GM23338 (cell line): Measurements from ENCODE around the gene PRAF2. TPM values are rescaled to one million over a fixed set of nuclear protein-coding genes. Genes with fewer than 3 reads are reported as not detected.

Source experiments
- ATAC-seq: fragments of 200-7000 bp; cut with Tn5 transposase; 3 replicates; pipeline ENCODE4 v1.9.1; 2020
- DNase-seq: peaks from one replicate; pipeline ENCODE4 v3.0.0-alpha.2; 2015; ENCODE audit warnings: low spot score
- H2AFZ ChIP-seq: fragments of 200-600 bp; sonication (generic); 2 replicates; pipeline ENCODE4 v1.8.0; 2016; ENCODE audit warnings: antibody characterized with exemption, mild to moderate bottlenecking, moderate library complexity
- H3F3A ChIP-seq: fragments of 200-600 bp; sonication (generic); replicated peaks from 2 replicates; pipeline ENCODE4 v1.8.0; 2017; ENCODE audit warnings: antibody characterized with exemption, mixed run types, low read depth
- H3K27ac ChIP-seq: fragments of 200-600 bp; sonication (generic); 2 replicates; pipeline ENCODE4 v1.6.1; 2016; ENCODE audit warnings: low read depth
- H3K27me3 ChIP-seq: fragments of 200-600 bp; sonication (generic); 2 replicates; pipeline ENCODE4 v1.8.0; 2016; ENCODE audit warnings: mild to moderate bottlenecking, mixed run types, moderate library complexity; ENCODE audit not compliant: insufficient read depth
- H3K36me3 ChIP-seq: fragments of 200-600 bp; sonication (generic); 2 replicates; pipeline ENCODE4 v1.8.0; 2016; ENCODE audit warnings: mild to moderate bottlenecking; ENCODE audit not compliant: insufficient read depth
- H3K4me1 ChIP-seq: fragments of 200-600 bp; sonication (generic); 2 replicates; pipeline ENCODE4 v1.8.0; 2016; ENCODE audit warnings: mild to moderate bottlenecking, moderate library complexity; ENCODE audit not compliant: insufficient read depth
- H3K4me2 ChIP-seq: fragments of 200-600 bp; sonication (generic); 2 replicates; pipeline ENCODE4 v1.7.1; 2017; ENCODE audit warnings: mixed run types
- H3K4me3 ChIP-seq: fragments of 200-600 bp; sonication (generic); 2 replicates; pipeline ENCODE4 v1.6.1; 2016; ENCODE audit warnings: mixed run types
- H3K79me2 ChIP-seq: fragments of 200-600 bp; sonication (generic); replicated peaks from 2 replicates; pipeline ENCODE4 v1.8.0; 2017; ENCODE audit warnings: mild to moderate bottlenecking; ENCODE audit not compliant: insufficient read depth
- H3K9me2 ChIP-seq: fragments of 200-600 bp; sonication (generic); 2 replicates; pipeline ENCODE4 v1.8.0; 2017; ENCODE audit not compliant: insufficient read depth
- H4K20me1 ChIP-seq: fragments of 200-600 bp; sonication (generic); replicated peaks from 2 replicates; pipeline ENCODE4 v1.8.0; 2017; ENCODE audit warnings: mild to moderate bottlenecking; ENCODE audit not compliant: insufficient read depth
- H3K27ac Mint-ChIP-seq: 2 replicates; pipeline ENCODE4 v1.8.0; 2020; ENCODE audit warnings: inconsistent platforms, mild to moderate bottlenecking, moderate library complexity, mixed read lengths
- H3K27me3 Mint-ChIP-seq: 3 replicates; pipeline ENCODE4 v1.8.0; 2022; ENCODE audit warnings: low read depth, mild to moderate bottlenecking, moderate library complexity, mixed read lengths, inconsistent platforms; ENCODE audit not compliant: insufficient read depth, poor library complexity
- H3K36me3 Mint-ChIP-seq: 3 replicates; pipeline ENCODE4 v1.8.0; 2021; ENCODE audit warnings: low read depth, mild to moderate bottlenecking, inconsistent platforms, moderate library complexity, mixed read lengths
- H3K4me1 Mint-ChIP-seq: 3 replicates; pipeline ENCODE4 v1.8.0; 2020; ENCODE audit warnings: mild to moderate bottlenecking, inconsistent platforms, mixed read lengths
- H3K4me3 Mint-ChIP-seq: 3 replicates; pipeline ENCODE4 v1.8.0; 2021; ENCODE audit warnings: moderate library complexity, mild to moderate bottlenecking, inconsistent platforms, mixed read lengths
- H3K9me3 Mint-ChIP-seq: 3 replicates; pipeline ENCODE4 v1.8.0; 2020; ENCODE audit warnings: moderate library complexity, mild to moderate bottlenecking, inconsistent platforms, mixed read lengths
- CREB1 ChIP-seq: fragments of 250-450 bp; sonication (Bioruptor Pico); IDR thresholded peaks from 2 replicates; pipeline ENCODE4 v1.5.0; 2020; ENCODE audit warnings: low read depth, mild to moderate bottlenecking, moderate library complexity
- EZH2 ChIP-seq: fragments of 200-600 bp; sonication (generic); IDR thresholded peaks from one replicate; pipeline ENCODE4 v1.8.0; 2017; ENCODE audit warnings: antibody characterized with exemption, mild to moderate bottlenecking, low read depth; ENCODE audit not compliant: unreplicated experiment
- EZH2phosphoT487 ChIP-seq: fragments of 200-600 bp; sonication (generic); IDR thresholded peaks from one replicate; pipeline ENCODE4 v1.8.1; 2018; ENCODE audit warnings: antibody characterized with exemption; ENCODE audit not compliant: unreplicated experiment
- JUNB ChIP-seq: IDR thresholded peaks from one replicate; pipeline ENCODE4 v1.6.1; 2016; ENCODE audit warnings: antibody characterized with exemption; ENCODE audit not compliant: unreplicated experiment
- NANOG ChIP-seq: IDR thresholded peaks from 2 replicates; pipeline ENCODE4 v1.6.1; 2016; ENCODE audit warnings: antibody characterized with exemption, borderline replicate concordance
- POLR2AphosphoS5 ChIP-seq: IDR thresholded peaks from 2 replicates; pipeline ENCODE4 v1.6.1; 2016; ENCODE audit warnings: antibody characterized with exemption, low read depth
- STAT1 ChIP-seq: IDR thresholded peaks from one replicate; pipeline ENCODE4 v1.6.1; 2016; ENCODE audit warnings: antibody characterized with exemption; ENCODE audit not compliant: unreplicated experiment
- ZNF114 ChIP-seq: fragments of 250-450 bp; sonication (Bioruptor Pico); IDR thresholded peaks from 2 replicates; pipeline ENCODE4 v1.5.0; 2020; ENCODE audit warnings: mild to moderate bottlenecking, moderate library complexity
- ZNF331 ChIP-seq: fragments of 250-450 bp; sonication (Bioruptor Pico); IDR thresholded peaks from 2 replicates; pipeline ENCODE4 v1.5.0; 2020; ENCODE audit warnings: low read depth, mild to moderate bottlenecking, moderate library complexity
- polyA plus RNA-seq: library from polyadenylated mRNA; unstranded; fragments of >200 nt; fragmentation: Nextera tagmentation; extraction: Ambion mirVana; gene quantifications from 2 replicates; pipeline ENCODE4 v1.2.1, GENCODE V29; 2016
- total RNA-seq: library from RNA; depleted of rRNA; stranded (reverse); fragments of >200 nt; shearing (Covaris generic); gene quantifications from 2 replicates; pipeline ENCODE4 v1.2.3, GENCODE V29; 2014
- TF ChIP-seq, protein P1 (sequence below): IDR thresholded peaks from one replicate; pipeline ENCODE4 v1.6.1; 2018; ENCODE audit warnings: antibody characterized with exemption; ENCODE audit not compliant: unreplicated experiment
- TF ChIP-seq, protein P2 (sequence below): fragments of 250-450 bp; sonication (Bioruptor Pico); IDR thresholded peaks from 2 replicates; pipeline ENCODE4 v1.5.0; 2020; ENCODE audit warnings: mild to moderate bottlenecking, moderate library complexity
- TF ChIP-seq, protein P3 (sequence below): IDR thresholded peaks from 2 replicates; pipeline ENCODE4 v1.6.1; 2016; ENCODE audit warnings: antibody characterized with exemption
- TF ChIP-seq, protein P4 (sequence below), 2 experiments: fragments of 200-600 bp in 1 of 2; sonication (generic) in 1 of 2; conservative IDR thresholded peaks; 2 replicates each; pipeline versions ENCODE4 v1.5.1 to v1.6.1; 2016 to 2017; ENCODE audit warnings: antibody characterized with exemption in 2 of 2, low read depth in 2 of 2, mild to moderate bottlenecking in 2 of 2, moderate library complexity in 1 of 2

Gene PRAF2
- total and polyA plus RNA-seq, 2 experiments from 2014 or later: 6.3 to 22.1 TPM

DNA sequence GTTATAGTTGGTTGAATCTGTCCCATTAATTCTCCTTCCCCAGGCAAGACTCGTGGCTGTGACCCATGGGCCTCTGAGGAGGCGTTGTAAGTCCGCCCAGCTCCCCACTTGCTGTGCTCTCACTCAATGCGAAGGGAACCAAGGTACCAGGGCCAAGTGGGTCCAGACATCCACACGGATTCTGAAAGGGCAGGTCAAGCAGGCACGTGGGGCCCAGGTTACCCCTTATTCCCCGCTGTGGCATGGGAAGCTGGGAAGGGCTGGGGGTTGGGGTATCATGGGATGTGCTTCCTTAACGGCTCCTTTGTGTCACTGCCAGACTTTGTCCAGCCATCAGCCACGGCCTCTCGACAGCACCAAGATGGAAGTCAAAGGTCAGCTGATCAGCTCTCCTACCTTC is 11.9 kb downstream of the PRAF2 start:
- no peaks in the 10 kb centered on the region for H4K20me1 ChIP-seq
- no peak overlapping the region for H3K4me3 Mint-ChIP-seq
- no peaks in the 10 kb centered on the region for H3F3A ChIP-seq
- ATAC-seq (no peak), DNase-seq (no peak)
- TF ChIP-seq STAT1 (no peak), ZNF331 (CRISPR knock-in tag) (no peak), CREB1 (CRISPR knock-in tag) (no peak), JUNB (no peak), POLR2AphosphoS5 (no peak), EZH2 (no peak), NANOG (no peak), ZNF114 (CRISPR knock-in tag) (no peak), EZH2phosphoT487 (no peak)
- TF ChIP-seq, protein P1, sequence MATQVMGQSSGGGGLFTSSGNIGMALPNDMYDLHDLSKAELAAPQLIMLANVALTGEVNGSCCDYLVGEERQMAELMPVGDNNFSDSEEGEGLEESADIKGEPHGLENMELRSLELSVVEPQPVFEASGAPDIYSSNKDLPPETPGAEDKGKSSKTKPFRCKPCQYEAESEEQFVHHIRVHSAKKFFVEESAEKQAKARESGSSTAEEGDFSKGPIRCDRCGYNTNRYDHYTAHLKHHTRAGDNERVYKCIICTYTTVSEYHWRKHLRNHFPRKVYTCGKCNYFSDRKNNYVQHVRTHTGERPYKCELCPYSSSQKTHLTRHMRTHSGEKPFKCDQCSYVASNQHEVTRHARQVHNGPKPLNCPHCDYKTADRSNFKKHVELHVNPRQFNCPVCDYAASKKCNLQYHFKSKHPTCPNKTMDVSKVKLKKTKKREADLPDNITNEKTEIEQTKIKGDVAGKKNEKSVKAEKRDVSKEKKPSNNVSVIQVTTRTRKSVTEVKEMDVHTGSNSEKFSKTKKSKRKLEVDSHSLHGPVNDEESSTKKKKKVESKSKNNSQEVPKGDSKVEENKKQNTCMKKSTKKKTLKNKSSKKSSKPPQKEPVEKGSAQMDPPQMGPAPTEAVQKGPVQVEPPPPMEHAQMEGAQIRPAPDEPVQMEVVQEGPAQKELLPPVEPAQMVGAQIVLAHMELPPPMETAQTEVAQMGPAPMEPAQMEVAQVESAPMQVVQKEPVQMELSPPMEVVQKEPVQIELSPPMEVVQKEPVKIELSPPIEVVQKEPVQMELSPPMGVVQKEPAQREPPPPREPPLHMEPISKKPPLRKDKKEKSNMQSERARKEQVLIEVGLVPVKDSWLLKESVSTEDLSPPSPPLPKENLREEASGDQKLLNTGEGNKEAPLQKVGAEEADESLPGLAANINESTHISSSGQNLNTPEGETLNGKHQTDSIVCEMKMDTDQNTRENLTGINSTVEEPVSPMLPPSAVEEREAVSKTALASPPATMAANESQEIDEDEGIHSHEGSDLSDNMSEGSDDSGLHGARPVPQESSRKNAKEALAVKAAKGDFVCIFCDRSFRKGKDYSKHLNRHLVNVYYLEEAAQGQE: no peak
- TF ChIP-seq, protein P2, sequence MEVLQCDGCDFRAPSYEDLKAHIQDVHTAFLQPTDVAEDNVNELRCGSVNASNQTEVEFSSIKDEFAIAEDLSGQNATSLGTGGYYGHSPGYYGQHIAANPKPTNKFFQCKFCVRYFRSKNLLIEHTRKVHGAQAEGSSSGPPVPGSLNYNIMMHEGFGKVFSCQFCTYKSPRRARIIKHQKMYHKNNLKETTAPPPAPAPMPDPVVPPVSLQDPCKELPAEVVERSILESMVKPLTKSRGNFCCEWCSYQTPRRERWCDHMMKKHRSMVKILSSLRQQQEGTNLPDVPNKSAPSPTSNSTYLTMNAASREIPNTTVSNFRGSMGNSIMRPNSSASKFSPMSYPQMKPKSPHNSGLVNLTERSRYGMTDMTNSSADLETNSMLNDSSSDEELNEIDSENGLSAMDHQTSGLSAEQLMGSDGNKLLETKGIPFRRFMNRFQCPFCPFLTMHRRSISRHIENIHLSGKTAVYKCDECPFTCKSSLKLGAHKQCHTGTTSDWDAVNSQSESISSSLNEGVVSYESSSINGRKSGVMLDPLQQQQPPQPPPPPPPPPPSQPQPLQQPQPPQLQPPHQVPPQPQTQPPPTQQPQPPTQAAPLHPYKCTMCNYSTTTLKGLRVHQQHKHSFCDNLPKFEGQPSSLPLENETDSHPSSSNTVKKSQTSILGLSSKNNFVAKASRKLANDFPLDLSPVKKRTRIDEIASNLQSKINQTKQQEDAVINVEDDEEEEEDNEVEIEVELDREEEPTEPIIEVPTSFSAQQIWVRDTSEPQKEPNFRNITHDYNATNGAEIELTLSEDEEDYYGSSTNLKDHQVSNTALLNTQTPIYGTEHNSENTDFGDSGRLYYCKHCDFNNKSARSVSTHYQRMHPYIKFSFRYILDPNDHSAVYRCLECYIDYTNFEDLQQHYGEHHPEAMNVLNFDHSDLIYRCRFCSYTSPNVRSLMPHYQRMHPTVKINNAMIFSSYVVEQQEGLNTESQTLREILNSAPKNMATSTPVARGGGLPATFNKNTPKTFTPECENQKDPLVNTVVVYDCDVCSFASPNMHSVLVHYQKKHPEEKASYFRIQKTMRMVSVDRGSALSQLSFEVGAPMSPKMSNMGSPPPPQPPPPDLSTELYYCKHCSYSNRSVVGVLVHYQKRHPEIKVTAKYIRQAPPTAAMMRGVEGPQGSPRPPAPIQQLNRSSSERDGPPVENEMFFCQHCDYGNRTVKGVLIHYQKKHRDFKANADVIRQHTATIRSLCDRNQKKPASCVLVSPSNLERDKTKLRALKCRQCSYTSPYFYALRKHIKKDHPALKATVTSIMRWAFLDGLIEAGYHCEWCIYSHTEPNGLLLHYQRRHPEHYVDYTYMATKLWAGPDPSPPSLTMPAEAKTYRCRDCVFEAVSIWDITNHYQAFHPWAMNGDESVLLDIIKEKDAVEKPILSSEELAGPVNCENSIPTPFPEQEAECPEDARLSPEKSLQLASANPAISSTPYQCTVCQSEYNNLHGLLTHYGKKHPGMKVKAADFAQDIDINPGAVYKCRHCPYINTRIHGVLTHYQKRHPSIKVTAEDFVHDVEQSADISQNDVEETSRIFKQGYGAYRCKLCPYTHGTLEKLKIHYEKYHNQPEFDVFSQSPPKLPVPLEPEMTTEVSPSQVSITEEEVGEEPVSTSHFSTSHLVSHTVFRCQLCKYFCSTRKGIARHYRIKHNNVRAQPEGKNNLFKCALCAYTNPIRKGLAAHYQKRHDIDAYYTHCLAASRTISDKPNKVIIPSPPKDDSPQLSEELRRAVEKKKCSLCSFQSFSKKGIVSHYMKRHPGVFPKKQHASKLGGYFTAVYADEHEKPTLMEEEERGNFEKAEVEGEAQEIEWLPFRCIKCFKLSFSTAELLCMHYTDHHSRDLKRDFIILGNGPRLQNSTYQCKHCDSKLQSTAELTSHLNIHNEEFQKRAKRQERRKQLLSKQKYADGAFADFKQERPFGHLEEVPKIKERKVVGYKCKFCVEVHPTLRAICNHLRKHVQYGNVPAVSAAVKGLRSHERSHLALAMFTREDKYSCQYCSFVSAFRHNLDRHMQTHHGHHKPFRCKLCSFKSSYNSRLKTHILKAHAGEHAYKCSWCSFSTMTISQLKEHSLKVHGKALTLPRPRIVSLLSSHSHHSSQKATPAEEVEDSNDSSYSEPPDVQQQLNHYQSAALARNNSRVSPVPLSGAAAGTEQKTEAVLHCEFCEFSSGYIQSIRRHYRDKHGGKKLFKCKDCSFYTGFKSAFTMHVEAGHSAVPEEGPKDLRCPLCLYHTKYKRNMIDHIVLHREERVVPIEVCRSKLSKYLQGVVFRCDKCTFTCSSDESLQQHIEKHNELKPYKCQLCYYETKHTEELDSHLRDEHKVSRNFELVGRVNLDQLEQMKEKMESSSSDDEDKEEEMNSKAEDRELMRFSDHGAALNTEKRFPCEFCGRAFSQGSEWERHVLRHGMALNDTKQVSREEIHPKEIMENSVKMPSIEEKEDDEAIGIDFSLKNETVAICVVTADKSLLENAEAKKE (CRISPR knock-in tag): no peak
- TF ChIP-seq, protein P3, sequence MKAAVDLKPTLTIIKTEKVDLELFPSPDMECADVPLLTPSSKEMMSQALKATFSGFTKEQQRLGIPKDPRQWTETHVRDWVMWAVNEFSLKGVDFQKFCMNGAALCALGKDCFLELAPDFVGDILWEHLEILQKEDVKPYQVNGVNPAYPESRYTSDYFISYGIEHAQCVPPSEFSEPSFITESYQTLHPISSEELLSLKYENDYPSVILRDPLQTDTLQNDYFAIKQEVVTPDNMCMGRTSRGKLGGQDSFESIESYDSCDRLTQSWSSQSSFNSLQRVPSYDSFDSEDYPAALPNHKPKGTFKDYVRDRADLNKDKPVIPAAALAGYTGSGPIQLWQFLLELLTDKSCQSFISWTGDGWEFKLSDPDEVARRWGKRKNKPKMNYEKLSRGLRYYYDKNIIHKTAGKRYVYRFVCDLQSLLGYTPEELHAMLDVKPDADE: no peak
- TF ChIP-seq, protein P4, sequence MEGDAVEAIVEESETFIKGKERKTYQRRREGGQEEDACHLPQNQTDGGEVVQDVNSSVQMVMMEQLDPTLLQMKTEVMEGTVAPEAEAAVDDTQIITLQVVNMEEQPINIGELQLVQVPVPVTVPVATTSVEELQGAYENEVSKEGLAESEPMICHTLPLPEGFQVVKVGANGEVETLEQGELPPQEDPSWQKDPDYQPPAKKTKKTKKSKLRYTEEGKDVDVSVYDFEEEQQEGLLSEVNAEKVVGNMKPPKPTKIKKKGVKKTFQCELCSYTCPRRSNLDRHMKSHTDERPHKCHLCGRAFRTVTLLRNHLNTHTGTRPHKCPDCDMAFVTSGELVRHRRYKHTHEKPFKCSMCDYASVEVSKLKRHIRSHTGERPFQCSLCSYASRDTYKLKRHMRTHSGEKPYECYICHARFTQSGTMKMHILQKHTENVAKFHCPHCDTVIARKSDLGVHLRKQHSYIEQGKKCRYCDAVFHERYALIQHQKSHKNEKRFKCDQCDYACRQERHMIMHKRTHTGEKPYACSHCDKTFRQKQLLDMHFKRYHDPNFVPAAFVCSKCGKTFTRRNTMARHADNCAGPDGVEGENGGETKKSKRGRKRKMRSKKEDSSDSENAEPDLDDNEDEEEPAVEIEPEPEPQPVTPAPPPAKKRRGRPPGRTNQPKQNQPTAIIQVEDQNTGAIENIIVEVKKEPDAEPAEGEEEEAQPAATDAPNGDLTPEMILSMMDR (conservative IDR thresholded peaks at IDR 0.05; ENCODE audit: low read depth in 2 of 2): no peak
- H3K9me2 ChIP-seq: no peaks in the 10 kb centered on the region
- peaks cover 9% of the 10 kb centered on the region; the same call in 2 of the 3 replicates for H3K36me3 Mint-ChIP-seq
- H3K9me3 Mint-ChIP-seq: no peaks in the 10 kb centered on the region
- H3K27me3 Mint-ChIP-seq: peaks cover 2% of the 10 kb centered on the region
- H3K27ac ChIP-seq: no peak overlapping the region
- H3K27me3 ChIP-seq: no peaks in the 10 kb centered on the region
- H3K27ac Mint-ChIP-seq: no peak overlapping the region
- H2AFZ ChIP-seq: no peak overlapping the region
- H3K36me3 ChIP-seq: no peaks in the 10 kb centered on the region
- no peaks in the 10 kb centered on the region for H3K4me1 ChIP-seq
- 0 out of 2 replicates have a peak, but pooled peaks cover 5% of the 10 kb centered on the region for H3K79me2 ChIP-seq
- peaks cover 4% of the 10 kb centered on the region; the same call in 2 of the 3 replicates for H3K4me1 Mint-ChIP-seq
- H3K4me2 ChIP-seq: no peak overlapping the region
- no peak overlapping the region for H3K4me3 ChIP-seq
